ENCODE data around the gene MTOR. TPM values are rescaled to one million over a fixed set of nuclear protein-coding genes. Genes with fewer than 3 reads are reported as not detected.

The MTOR gene
- total RNA-seq, 1 experiment from 2014 or later = 48.0 TPM

DNA sequence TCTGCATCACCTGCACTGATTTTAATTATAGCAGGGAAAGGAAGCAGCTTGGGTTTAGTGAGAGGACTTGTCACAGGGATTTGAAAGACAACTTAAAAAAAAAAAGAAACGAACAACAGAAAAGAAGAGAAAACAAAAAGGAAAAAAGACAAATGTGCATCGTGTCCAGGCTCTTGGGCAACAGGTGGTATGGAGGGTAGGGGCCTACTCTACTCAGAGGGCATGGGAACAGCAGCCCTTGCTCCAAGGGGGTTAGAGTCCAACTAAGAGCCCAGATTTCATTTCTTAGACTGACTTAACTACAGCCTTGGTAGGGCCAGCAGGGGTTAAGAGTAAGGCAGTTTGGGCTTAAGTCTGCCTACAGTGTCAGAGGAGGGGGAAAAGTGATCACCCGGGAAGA, 147.4 kb downstream of the MTOR start:
- no peaks in the 10 kb centered on the region for H3F3A ChIP-seq (ENCODE audit: low read length, unreplicated experiment)
- ATAC-seq = no peak
- H3K27me3 ChIP-seq (ENCODE audit: low read length) = no peaks in the 10 kb centered on the region
- intact Hi-C loops (cut with micrococcal nuclease) = loop anchor here (10.0 kb wide), 1 partner anchor 80 kb away; no protein-coding TSS in a partner anchor
- no peak overlapping the region for H3K9ac ChIP-seq (ENCODE audit: low read length)
- H3K4me3 ChIP-seq (ENCODE audit: low read length) = no peak overlapping the region
- TF ChIP-seq, protein P1, sequence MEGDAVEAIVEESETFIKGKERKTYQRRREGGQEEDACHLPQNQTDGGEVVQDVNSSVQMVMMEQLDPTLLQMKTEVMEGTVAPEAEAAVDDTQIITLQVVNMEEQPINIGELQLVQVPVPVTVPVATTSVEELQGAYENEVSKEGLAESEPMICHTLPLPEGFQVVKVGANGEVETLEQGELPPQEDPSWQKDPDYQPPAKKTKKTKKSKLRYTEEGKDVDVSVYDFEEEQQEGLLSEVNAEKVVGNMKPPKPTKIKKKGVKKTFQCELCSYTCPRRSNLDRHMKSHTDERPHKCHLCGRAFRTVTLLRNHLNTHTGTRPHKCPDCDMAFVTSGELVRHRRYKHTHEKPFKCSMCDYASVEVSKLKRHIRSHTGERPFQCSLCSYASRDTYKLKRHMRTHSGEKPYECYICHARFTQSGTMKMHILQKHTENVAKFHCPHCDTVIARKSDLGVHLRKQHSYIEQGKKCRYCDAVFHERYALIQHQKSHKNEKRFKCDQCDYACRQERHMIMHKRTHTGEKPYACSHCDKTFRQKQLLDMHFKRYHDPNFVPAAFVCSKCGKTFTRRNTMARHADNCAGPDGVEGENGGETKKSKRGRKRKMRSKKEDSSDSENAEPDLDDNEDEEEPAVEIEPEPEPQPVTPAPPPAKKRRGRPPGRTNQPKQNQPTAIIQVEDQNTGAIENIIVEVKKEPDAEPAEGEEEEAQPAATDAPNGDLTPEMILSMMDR (conservative IDR thresholded peaks at IDR 0.05; ENCODE audit: low read depth, low read length) = no peak
- peaks cover 31% of the 10 kb centered on the region for H3K36me3 ChIP-seq (ENCODE audit: low read depth, low read length)
- no peaks in the 10 kb centered on the region for H3K9me2 ChIP-seq (replicated peaks; ENCODE audit: low read length)
- POLR2A ChIA-PET (ENCODE audit: unreplicated experiment) = no interaction called here
- no TSS peak for BruUV-seq (replicated peaks)
- H3K4me2 ChIP-seq (ENCODE audit: low read length) = no peak overlapping the region
- H4K20me1 ChIP-seq (ENCODE audit: low read length) = no peaks in the 10 kb centered on the region
- CTCF ChIA-PET = no interaction called here
- H3K9me3 ChIP-seq (ENCODE audit: low read length) = no peaks in the 10 kb centered on the region
- no peaks in the 10 kb centered on the region for H3K79me2 ChIP-seq (ENCODE audit: low read length)
- no peak for DNase-seq
- no peak overlapping the region for H2AFZ ChIP-seq (ENCODE audit: low read length)
- no peak overlapping the region for H3K27ac ChIP-seq (ENCODE audit: low read length)
- H3K4me1 ChIP-seq (ENCODE audit: insufficient read depth, low read length) = no peaks in the 10 kb centered on the region

DNA sequence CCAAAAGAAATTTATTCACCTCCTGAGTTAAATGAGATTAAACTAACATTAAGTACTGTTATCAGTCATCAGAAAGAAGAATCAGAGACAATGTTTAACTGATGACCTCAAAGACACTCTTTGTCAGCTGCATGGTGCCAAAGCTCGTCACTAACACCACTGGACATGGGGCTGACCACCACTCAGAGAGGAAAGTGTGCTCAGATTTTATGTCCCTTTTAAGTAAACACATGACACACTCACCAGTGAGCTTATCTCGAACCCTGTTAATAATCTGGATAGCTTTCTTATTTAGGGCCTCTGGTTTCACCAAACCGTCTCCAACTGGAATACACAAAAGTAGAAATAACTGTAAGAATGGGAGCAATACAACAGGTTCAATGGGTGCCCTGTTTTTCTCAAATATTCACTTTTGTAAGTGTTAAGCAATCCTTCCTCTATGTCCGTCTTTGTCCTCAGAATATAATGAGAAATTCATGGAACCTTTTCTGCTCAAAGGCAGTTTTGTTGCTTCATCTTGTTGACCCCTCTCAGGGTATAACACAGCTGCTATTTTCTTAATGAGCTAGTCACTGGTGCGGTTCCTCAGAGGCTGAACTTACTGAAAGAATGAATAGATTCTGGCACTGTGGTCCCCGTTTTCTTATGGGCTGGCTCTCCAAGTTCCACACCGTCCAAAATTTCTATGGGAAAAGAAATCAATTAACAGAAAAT, 153.1 kb downstream of the MTOR start:
- Histone ChIP-seq H2AFZ (ENCODE audit: low read length) (no peak overlapping the region), H3K9me2 (replicated peaks; ENCODE audit: low read length) (no peaks in the 10 kb centered on the region), H4K20me1 (ENCODE audit: low read length) (no peaks in the 10 kb centered on the region), H3K4me2 (ENCODE audit: low read length) (no peak overlapping the region), H3K79me2 (ENCODE audit: low read length) (no peaks in the 10 kb centered on the region), H3K27me3 (ENCODE audit: low read length) (no peaks in the 10 kb centered on the region), H3K36me3 (ENCODE audit: low read depth, low read length) (peaks cover 50% of the 10 kb centered on the region), H3K4me1 (ENCODE audit: insufficient read depth, low read length) (no peaks in the 10 kb centered on the region), H3K27ac (ENCODE audit: low read length) (no peak overlapping the region), H3K4me3 (ENCODE audit: low read length) (no peak overlapping the region), H3F3A (ENCODE audit: low read length, unreplicated experiment) (no peaks in the 10 kb centered on the region), H3K9me3 (ENCODE audit: low read length) (no peaks in the 10 kb centered on the region), H3K9ac (ENCODE audit: low read length) (no peak overlapping the region)
- ChIA-PET POLR2A (ENCODE audit: unreplicated experiment) (no interaction called here), CTCF (no interaction called here)
- TF ChIP-seq, protein P1 (conservative IDR thresholded peaks at IDR 0.05; ENCODE audit: low read depth, low read length) = no peak
- TF ChIP-seq EZH2 (IDR thresholded peaks at IDR 0.05; ENCODE audit: low read length, unreplicated experiment) = no peak
- TF ChIP-seq EZH2phosphoT487 (IDR thresholded peaks at IDR 0.05; ENCODE audit: borderline replicate concordance, low read length) = no peak
- ATAC-seq (no peak), DNase-seq (no peak)
- intact Hi-C loops (cut with micrococcal nuclease) = no loop called here
- no TSS peak for BruUV-seq (replicated peaks)

DNA sequence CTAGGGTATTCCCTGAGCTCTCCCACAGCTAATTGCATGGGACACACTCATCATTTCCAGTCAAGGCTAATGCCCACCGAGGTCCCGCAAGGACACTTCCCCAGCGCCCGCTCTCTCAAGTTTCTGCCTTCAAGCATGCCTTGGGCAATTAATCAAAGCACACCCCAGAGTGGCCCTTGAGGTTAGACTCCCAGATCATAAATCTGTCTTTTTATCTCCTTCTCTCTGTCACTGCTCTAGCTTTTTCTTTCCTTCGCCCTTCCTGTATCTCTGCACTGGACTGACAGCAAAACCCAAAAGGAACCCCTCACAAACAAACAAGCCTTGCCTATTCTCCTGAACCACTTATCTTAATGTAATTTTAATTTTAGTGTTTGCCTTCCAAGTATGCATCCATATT, 154.8 kb downstream of the MTOR start:
- H3K36me3 ChIP-seq (ENCODE audit: low read depth, low read length) = peaks cover 46% of the 10 kb centered on the region
- no peak overlapping the region for H3K4me3 ChIP-seq (ENCODE audit: low read length)
- intact Hi-C loops (cut with micrococcal nuclease) = no loop called here
- POLR2A ChIA-PET (ENCODE audit: unreplicated experiment) = no interaction called here
- H3K9me3 ChIP-seq (ENCODE audit: low read length) = no peaks in the 10 kb centered on the region
- H3K27me3 ChIP-seq (ENCODE audit: low read length) = no peaks in the 10 kb centered on the region
- no peaks in the 10 kb centered on the region for H3F3A ChIP-seq (ENCODE audit: low read length, unreplicated experiment)
- no peak overlapping the region for H3K9ac ChIP-seq (ENCODE audit: low read length)
- no peak for ATAC-seq
- H3K79me2 ChIP-seq (ENCODE audit: low read length) = no peaks in the 10 kb centered on the region
- no peaks in the 10 kb centered on the region for H4K20me1 ChIP-seq (ENCODE audit: low read length)
- no peak overlapping the region for H3K4me2 ChIP-seq (ENCODE audit: low read length)
- H3K27ac ChIP-seq (ENCODE audit: low read length) = no peak overlapping the region
- no peak overlapping the region for H2AFZ ChIP-seq (ENCODE audit: low read length)
- no TSS peak for BruUV-seq (replicated peaks)
- no peaks in the 10 kb centered on the region for H3K4me1 ChIP-seq (ENCODE audit: insufficient read depth, low read length)
- H3K9me2 ChIP-seq (replicated peaks; ENCODE audit: low read length) = no peaks in the 10 kb centered on the region
- no peak for DNase-seq
- CTCF ChIA-PET = no interaction called here
- TF ChIP-seq EZH2phosphoT487 (IDR thresholded peaks at IDR 0.05; ENCODE audit: borderline replicate concordance, low read length) (no peak), EZH2 (IDR thresholded peaks at IDR 0.05; ENCODE audit: low read length, unreplicated experiment) (no peak)
- TF ChIP-seq, protein P1 (conservative IDR thresholded peaks at IDR 0.05; ENCODE audit: low read depth, low read length) = no peak
